HepG2 (cell line): Measurements from ENCODE around the gene HES1. TPM values are rescaled to one million over a fixed set of nuclear protein-coding genes. Genes with fewer than 3 reads are reported as not detected.

ENCODE experiments used
- ATAC-seq: fragments of 200-7000 bp; cut with Tn5 transposase; 3 replicates; pipeline ENCODE4 v1.9.1; 2020; ENCODE audit warnings: mild to moderate bottlenecking, moderate library complexity
- BruUV-seq: library from RNA; stranded (reverse); fragments of 400-500 nt; replicated peaks from 2 replicates; lab custom pipeline; 2021; lab: Mats Ljungman, UMichigan
- CTCF ChIA-PET: fragments of 300-600 bp; formaldehyde crosslinking; extraction: SDS; loops from one replicate; lab custom pipeline; 2021; ENCODE audit warnings: low total read pairs, inconsistent platforms, low intra/inter-chr PET ratio; lab: Yijun Ruan, JAX
- POLR2A ChIA-PET: fragments of 350-600 bp; sonication (Branson Sonifier 250); formaldehyde crosslinking; loops from one replicate; lab custom pipeline; 2020; ENCODE audit warnings: antibody characterized with exemption, inconsistent platforms; lab: Yijun Ruan, JAX
- DNase-seq: peaks from one replicate; pipeline ENCODE4 v3.0.0-alpha.2; 2015; ENCODE audit warnings: low spot score
- FAIRE-seq: peaks from 3 replicates; lab custom pipeline; 2011; peaks lifted over from hg19 to GRCh38; lab: Jason Lieb, UNC
- H2AFZ ChIP-seq: one replicate; pipeline ENCODE4 v1.6.1; 2011; ENCODE audit warnings: low read length, inconsistent platforms
- H3K27ac ChIP-seq: fragments of 300-600 bp; 3 replicates; pipeline ENCODE4 v1.8.0; 2011; ENCODE audit warnings: mixed run types, mild to moderate bottlenecking, mixed read lengths, low read length, inconsistent platforms; ENCODE audit not compliant: insufficient read depth; ENCODE audit errors: extremely low read length
- H3K27me3 ChIP-seq, 2 experiments: fragments of 200-600 bp in 1 of 2; 2 replicates in 1 of 2; 3 replicates in 1 of 2; pipeline versions ENCODE4 v1.6.0 to v1.8.0; 2011; ENCODE audit warnings: low read length in 2 of 2, mild to moderate bottlenecking in 2 of 2, moderate library complexity in 2 of 2, inconsistent platforms in 1 of 2; ENCODE audit not compliant: insufficient read depth in 2 of 2, control insufficient read depth in 1 of 2
- H3K36me3 ChIP-seq, 2 experiments: fragments of 200-600 bp in 1 of 2; replicated peaks in 1 of 2; 2 replicates in 1 of 2; 3 replicates in 1 of 2; pipeline versions ENCODE4 v1.5.1 to v1.8.0; 2011; ENCODE audit warnings: low read length in 2 of 2, inconsistent platforms in 1 of 2; ENCODE audit not compliant: insufficient read depth in 2 of 2, control insufficient read depth in 1 of 2
- H3K4me1 ChIP-seq: 2 replicates; pipeline ENCODE4 v1.5.1; 2012; ENCODE audit warnings: low read length, inconsistent platforms; ENCODE audit not compliant: insufficient read depth
- H3K4me2 ChIP-seq: 2 replicates; pipeline ENCODE4 v1.6.0; 2011; ENCODE audit warnings: low read depth, low read length, inconsistent platforms
- H3K4me3 ChIP-seq, 3 experiments: fragments of 200-600 bp in 1 of 3; sonication (generic), shearing (Covaris generic) in 1 of 3; replicated peaks in 1 of 3; 2 replicates each; pipeline ENCODE4 v1.5.1; 2011 to 2016; ENCODE audit warnings: low read length in 3 of 3, inconsistent platforms in 2 of 3, low read depth in 2 of 3, mild to moderate bottlenecking in 2 of 3, control low read depth in 1 of 3, mixed read lengths in 1 of 3; ENCODE audit not compliant: insufficient read depth in 1 of 3
- H3K79me2 ChIP-seq: one replicate; pipeline ENCODE4 v1.6.1; 2011; ENCODE audit warnings: low read length, inconsistent platforms; ENCODE audit not compliant: insufficient read depth
- H3K9ac ChIP-seq: 2 replicates; pipeline ENCODE4 v1.6.0; 2011; ENCODE audit warnings: mild to moderate bottlenecking, low read depth, low read length, inconsistent platforms; ENCODE audit not compliant: insufficient read depth
- H3K9me3 ChIP-seq: 2 replicates; pipeline ENCODE4 v1.5.1; 2012; ENCODE audit warnings: mild to moderate bottlenecking, low read length
- H4K20me1 ChIP-seq: 2 replicates; pipeline ENCODE4 v1.6.0; 2011; ENCODE audit warnings: inconsistent platforms, mild to moderate bottlenecking, low read length, moderate library complexity; ENCODE audit not compliant: insufficient read depth
- ATRX ChIP-seq: sonication (generic); formaldehyde crosslinking; IDR thresholded peaks from 2 replicates; pipeline ENCODE4 v1.4.0; 2020; ENCODE audit warnings: missing genetic modification reagents, borderline replicate concordance
- FOXO4 ChIP-seq: sonication (generic); formaldehyde crosslinking; conservative IDR thresholded peaks from 2 replicates; pipeline ENCODE4 v1.8.1; 2023; ENCODE audit warnings: missing genetic modification reagents
- HNF4A ChIP-seq: sonication (generic); formaldehyde crosslinking; IDR thresholded peaks from 2 replicates; pipeline ENCODE4 v1.4.0; 2020; ENCODE audit warnings: missing genetic modification reagents
- MED1 ChIP-seq: sonication (generic); formaldehyde crosslinking; IDR thresholded peaks from 2 replicates; pipeline ENCODE4 v1.4.0; 2020; ENCODE audit warnings: missing genetic modification reagents
- NPAS2 ChIP-seq: sonication (generic); formaldehyde crosslinking; IDR thresholded peaks from 2 replicates; pipeline ENCODE4 v1.8.0; 2022; ENCODE audit warnings: mild to moderate bottlenecking, missing genetic modification reagents, borderline replicate concordance
- NR2C2 ChIP-seq: sonication (generic); formaldehyde crosslinking; IDR thresholded peaks from 2 replicates; pipeline ENCODE4 v1.4.0; 2020; ENCODE audit warnings: missing genetic modification reagents, mild to moderate bottlenecking, moderate library complexity, borderline replicate concordance
- RARA ChIP-seq: IDR thresholded peaks from 2 replicates; pipeline ENCODE4 v1.6.1; 2016; ENCODE audit warnings: missing genetic modification reagents, missing compliant biosample characterization
- REPIN1 ChIP-seq: sonication (generic); formaldehyde crosslinking; IDR thresholded peaks from 2 replicates; pipeline ENCODE4 v1.8.0; 2022; ENCODE audit warnings: missing genetic modification reagents, low read depth, mild to moderate bottlenecking, borderline replicate concordance
- SSRP1 ChIP-seq: IDR thresholded peaks from 2 replicates; pipeline ENCODE4 v1.6.1; 2016; ENCODE audit warnings: control low read depth
- ZBTB39 ChIP-seq: sonication (generic); formaldehyde crosslinking; IDR thresholded peaks from 2 replicates; pipeline ENCODE4 v1.5.0; 2020; ENCODE audit warnings: missing genetic modification reagents
- ZFAT ChIP-seq: sonication (generic); formaldehyde crosslinking; conservative IDR thresholded peaks from 2 replicates; pipeline ENCODE4 v1.8.1; 2023; ENCODE audit warnings: missing genetic modification reagents, inconsistent platforms
- ZFP36L1 ChIP-seq: sonication (generic); formaldehyde crosslinking; IDR thresholded peaks from 2 replicates; pipeline ENCODE4 v1.8.0; 2022; ENCODE audit warnings: mild to moderate bottlenecking, missing genetic modification reagents, moderate library complexity
- ZNF292 ChIP-seq: sonication (generic); formaldehyde crosslinking; IDR thresholded peaks from 2 replicates; pipeline ENCODE4 v1.8.1; 2022; ENCODE audit warnings: mild to moderate bottlenecking, low read depth, missing genetic modification reagents, borderline replicate concordance
- ZNF772 ChIP-seq: sonication (generic); formaldehyde crosslinking; IDR thresholded peaks from 2 replicates; pipeline ENCODE4 v1.5.0; 2020; ENCODE audit warnings: mild to moderate bottlenecking, missing genetic modification reagents
- ZNF790 ChIP-seq: sonication (generic); formaldehyde crosslinking; IDR thresholded peaks from 2 replicates; pipeline ENCODE4 v1.8.0; 2022; ENCODE audit warnings: missing genetic modification reagents, mild to moderate bottlenecking, borderline replicate concordance
- WGBS: methylation state at CpG from one replicate; pipeline ENCODE4 v1.1.6; 2017; ENCODE audit warnings: low lambda C conversion rate; 5-methylcytosine and 5-hydroxymethylcytosine counted together
- in situ Hi-C: cut with HindIII; loops from 2 replicates; pipeline ENCODE4 v1.10.0; 2017; ENCODE audit warnings: low pct_unique_long_range_greater_than_20kb; ENCODE audit not compliant: extremely low pct_ligation_motif_present
- intact Hi-C: fragments of 100-400 bp; cut with micrococcal nuclease; formaldehyde crosslinking; loops from one replicate; pipeline ENCODE4 v1.10.0; 2022; ENCODE audit not compliant: unreplicated experiment
- polyA plus RNA-seq, 8 experiments: library from polyadenylated mRNA; depleted of rRNA in 3 of 8; stranded (reverse) in 7 of 8; unstranded in 1 of 8; fragments of >200 nt; fragmentation: Illumina TruSeq in 4 of 8; extraction: Trizol in 4 of 8; gene quantifications; 2 replicates each; pipeline versions ENCODE4 v1.2.1 to v1.2.3, GENCODE V29; 2011 to 2016; ENCODE audit warnings: low read depth in 4 of 8, missing spikeins in 1 of 8, mixed read lengths in 1 of 8; ENCODE audit not compliant: insufficient read depth in 1 of 8
- total RNA-seq, 5 experiments: library from RNA; depleted of rRNA; stranded (reverse); fragments of >200 nt; fragmentation: Illumina TruSeq; extraction: Trizol; gene quantifications; 2 replicates each; pipeline ENCODE4 v1.2.3, GENCODE V29; 2016; ENCODE audit warnings: low read depth in 1 of 5

The HES1 gene
- total and polyA plus RNA-seq, 2 of the 13 experiments (the other 11 are each of a cell fraction or from before 2014, with no cell fraction given), result 15.4 to 19.8 TPM

GRCh38 chr3:194099215-194099614, 36.7 kb upstream of the HES1 start:
- ChIA-PET CTCF (no interaction called here), POLR2A (interaction anchor here (1.7 kb wide), 1 partner anchor 35 kb away, joined by 6 read pairs; no protein-coding TSS in a partner anchor)
- H3K36me3 ChIP-seq, result no peaks in the 10 kb centered on the region
- no peak overlapping the region for H3K4me3 ChIP-seq
- no peak overlapping the region for H2AFZ ChIP-seq
- in situ Hi-C loops (no loop called here), intact Hi-C loops (no loop called here)
- no peak overlapping the region for H3K27ac ChIP-seq
- TF ChIP-seq ZFAT (CRISPR knock-in tag) (no peak), NPAS2 (CRISPR knock-in tag) (no peak), ATRX (no peak), FOXO4 (CRISPR knock-in tag) (no peak)
- H3K9me3 ChIP-seq, result no peaks in the 10 kb centered on the region
- no peak overlapping the region for H3K9ac ChIP-seq
- no TSS peak for BruUV-seq
- no peak overlapping the region for H3K4me2 ChIP-seq
- WGBS, result 93% methylated on average over 9 of the region's 10 CpGs
- H4K20me1 ChIP-seq, result no peaks in the 10 kb centered on the region
- ATAC-seq (no peak), FAIRE-seq (no peak), DNase-seq (no peak)
- H3K27me3 ChIP-seq, result no peaks in the 10 kb centered on the region
- H3K79me2 ChIP-seq, result no peaks in the 10 kb centered on the region
- peaks cover 81% of the 10 kb centered on the region for H3K4me1 ChIP-seq

GRCh38 chr3:194100856-194101390, 35.0 kb upstream of the HES1 start:
- Histone ChIP-seq H3K27ac (peak overlapping the region; percentile 55), H3K9me3 (no peaks in the 10 kb centered on the region), H3K4me3 (peak overlapping the region in 2 of 3 experiments; percentile 31 to 46; a peak in 4 of 6 replicates), H4K20me1 (no peaks in the 10 kb centered on the region), H3K4me1 (peaks cover 80% of the 10 kb centered on the region), H3K4me2 (peak overlapping the region; percentile 86), H3K36me3 (no peaks in the 10 kb centered on the region), H3K79me2 (no peaks in the 10 kb centered on the region), H2AFZ (no peak overlapping the region), H3K9ac (peak overlapping the region; percentile 16), H3K27me3 (no peaks in the 10 kb centered on the region)
- ChIA-PET POLR2A (interaction anchor here (0.9 to 2.6 kb wide), 12 partner anchors 11 to 356 kb away, joined by 3 to 92 read pairs (median 6); partner anchors contain the start of gene HES1), CTCF (no interaction called here)
- DNase-seq (no peak), ATAC-seq (peak; percentile 25), FAIRE-seq (peak; percentile 12)
- BruUV-seq, result no TSS peak
- intact Hi-C loops (no loop called here), in situ Hi-C loops (no loop called here)
- WGBS, result 30% methylated on average over 11 of the region's 15 CpGs
- no peak for TF ChIP-seq SSRP1
- TF ChIP-seq ZBTB39 (CRISPR knock-in tag), result peak; percentile 37; the same call in 1 of the 2 replicates
- peak; percentile 52; the same call in 1 of the 2 replicates for TF ChIP-seq ZNF292 (CRISPR knock-in tag)
- no peak for TF ChIP-seq REPIN1 (CRISPR knock-in tag)
- 0 out of 2 replicates have a peak, but pooled peaks have one; percentile 18 for TF ChIP-seq MED1
- 0 out of 2 replicates have a peak, but pooled peaks have one; percentile 55 for TF ChIP-seq ZNF772 (CRISPR knock-in tag)
- no peak for TF ChIP-seq ZNF790 (CRISPR knock-in tag)
- TF ChIP-seq RARA (CRISPR knock-in tag), result peak; percentile 34; the same call in 1 of the 2 replicates
- TF ChIP-seq ZFP36L1 (CRISPR knock-in tag), result 0 out of 2 replicates have a peak, but pooled peaks have one; percentile 37
- TF ChIP-seq NR2C2 (CRISPR knock-in tag), result no peak
- TF ChIP-seq HNF4A, result peak; percentile 70
